EH (cell line): ENCODE data around the gene CAGE1.

Experiments used
- DNase-seq: peaks from one replicate; pipeline ENCODE4 v3.0.0-alpha.2; 2015; ENCODE audit warnings: low read depth

CAGE1 gene

DNA sequence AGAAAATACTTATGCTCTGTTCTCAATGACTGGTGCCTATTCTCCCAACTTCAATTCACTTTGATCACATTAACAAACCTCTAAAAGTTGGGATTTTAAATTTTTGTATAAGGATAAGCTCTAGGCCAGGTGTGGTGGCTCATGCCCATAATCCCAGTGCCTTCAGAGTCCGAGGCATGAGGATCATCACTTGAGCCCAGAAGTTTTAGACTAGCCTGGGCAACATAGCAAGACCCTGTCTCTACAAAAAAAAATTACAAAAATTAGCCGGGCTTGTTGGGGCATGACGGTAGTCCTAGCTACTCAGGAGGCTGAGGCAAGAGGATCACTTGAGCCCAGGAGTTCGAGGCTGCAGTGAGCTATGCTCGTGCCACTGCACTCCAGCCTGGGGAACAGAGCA is 80.5 kb downstream of the CAGE1 start:
- DNase-seq = no peak

DNA sequence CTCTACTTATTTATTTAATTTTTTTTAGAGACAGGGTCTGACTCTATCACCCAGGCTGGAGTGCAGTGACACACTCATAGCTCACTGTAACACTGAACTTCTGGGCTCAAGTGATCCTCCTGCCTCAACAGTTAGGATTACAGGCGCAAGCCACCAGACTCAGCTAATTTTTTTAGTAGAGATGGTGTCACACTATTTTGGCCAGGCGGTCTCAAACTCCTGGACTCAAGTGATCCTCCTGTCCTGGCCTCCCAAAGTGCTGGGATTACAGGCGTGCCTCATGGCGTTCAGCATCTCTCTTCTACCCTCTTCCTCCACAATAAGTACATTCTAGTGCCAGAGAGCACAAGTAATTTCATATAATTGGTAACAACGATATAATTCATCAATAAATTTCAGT is 82.0 kb downstream of the CAGE1 start:
- no peak for DNase-seq

GRCh38 chr6:7304821-7305220 is 84.7 kb downstream of the CAGE1 start:
- DNase-seq = no peak

- DNase-seq = no peak
Measured at GRCh38 chr6:7301702-7302101, 87.8 kb downstream of the CAGE1 start.

- DNase-seq = no peak
Measured at GRCh38 chr6:7300926-7301325, 88.6 kb downstream of the CAGE1 start.

GRCh38 chr6:7298113-7298512 is 91.4 kb downstream of the CAGE1 start:
- no peak for DNase-seq

DNA sequence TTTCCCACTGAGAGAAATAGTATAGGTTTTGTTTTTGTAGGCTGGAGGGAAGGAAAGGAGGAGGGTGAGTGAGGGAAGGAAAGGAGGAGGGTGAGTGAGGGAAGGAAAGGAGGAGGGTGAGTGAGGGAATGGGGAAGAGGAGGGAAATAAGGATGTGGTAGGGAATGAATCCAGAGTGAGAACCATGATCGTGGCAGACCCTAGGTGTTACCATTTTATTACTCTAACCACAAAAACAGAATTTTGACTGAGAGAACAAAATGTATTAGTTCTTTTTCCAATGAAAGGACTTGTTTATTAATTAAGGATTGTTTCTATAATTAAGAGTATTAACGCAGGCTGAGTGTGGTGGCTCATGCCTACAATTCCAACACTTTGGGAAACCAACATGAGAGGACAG is 92.9 kb downstream of the CAGE1 start:
- DNase-seq = no peak

DNA sequence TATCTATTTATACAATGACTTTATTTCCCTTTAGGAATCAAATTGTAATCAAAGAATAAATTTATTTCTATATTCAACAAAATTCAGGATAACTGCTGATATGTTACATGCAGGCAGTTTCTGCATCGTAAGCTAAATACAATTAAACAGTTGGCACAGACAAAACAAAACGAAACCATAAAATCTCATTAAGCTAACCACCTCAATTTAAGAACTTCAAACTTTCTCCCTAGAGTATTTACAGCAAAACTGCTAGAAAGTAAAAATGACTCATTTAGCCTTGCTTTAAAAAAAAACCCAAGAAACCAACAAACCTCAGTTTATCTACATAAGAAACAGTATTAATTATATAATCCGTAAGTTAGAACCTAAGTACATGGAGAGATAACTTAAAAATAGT is 93.6 kb downstream of the CAGE1 start:
- no peak for DNase-seq

DNA sequence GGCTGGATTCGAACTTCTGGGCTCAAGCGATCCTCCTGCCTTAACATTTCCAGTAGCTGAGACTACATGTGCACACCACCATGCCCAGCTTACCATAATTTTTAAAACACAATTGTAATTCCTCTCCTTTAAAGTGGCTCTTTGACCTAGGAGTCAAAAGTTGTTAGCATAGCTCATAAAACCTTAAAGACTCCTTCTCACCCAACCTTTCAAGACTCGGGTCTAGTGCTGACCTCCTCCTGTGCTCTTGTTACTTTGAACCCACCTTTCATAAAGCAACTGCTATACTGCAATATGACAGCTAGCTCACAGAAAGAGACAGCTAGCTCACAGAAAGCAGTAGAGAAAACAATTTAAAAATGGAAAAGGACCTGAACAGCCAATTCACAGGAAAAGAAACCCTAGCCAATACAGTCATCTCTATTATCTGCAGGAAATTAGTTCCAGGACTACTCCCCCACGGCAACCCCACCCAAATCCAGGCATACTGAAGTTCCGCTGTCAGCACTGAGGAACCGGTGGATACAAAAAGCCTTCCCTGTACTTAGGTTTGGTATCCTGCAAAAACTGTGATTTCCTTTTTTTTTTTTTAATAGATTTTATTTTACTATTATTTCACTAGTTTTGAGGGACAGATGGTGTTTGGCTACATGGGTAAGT is 96.8 kb downstream of the CAGE1 start:
- DNase-seq = no peak

- no peak for DNase-seq
Measured at GRCh38 chr6:7290079-7290478, 99.5 kb downstream of the CAGE1 start.

DNA sequence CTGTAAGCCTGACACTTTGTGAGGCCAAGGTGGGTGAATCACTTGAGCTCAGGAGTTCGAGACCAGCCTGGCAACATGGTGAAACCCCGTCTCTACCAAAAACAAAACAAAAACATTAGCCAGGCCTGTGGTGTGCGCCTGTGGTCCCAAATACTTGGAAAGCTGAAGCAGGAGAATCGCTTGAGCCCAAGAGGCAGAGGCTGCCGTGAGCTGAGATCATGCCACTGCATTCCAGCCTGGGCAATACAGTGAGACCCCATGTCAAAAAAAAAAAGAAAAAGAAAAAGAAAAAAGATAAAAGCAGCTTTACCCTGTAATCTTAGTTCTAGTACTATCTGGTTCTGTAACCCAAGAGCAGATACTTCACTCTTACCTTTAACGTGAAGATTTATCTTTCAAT is 104.1 kb downstream of the CAGE1 start:
- DNase-seq = no peak

DNA sequence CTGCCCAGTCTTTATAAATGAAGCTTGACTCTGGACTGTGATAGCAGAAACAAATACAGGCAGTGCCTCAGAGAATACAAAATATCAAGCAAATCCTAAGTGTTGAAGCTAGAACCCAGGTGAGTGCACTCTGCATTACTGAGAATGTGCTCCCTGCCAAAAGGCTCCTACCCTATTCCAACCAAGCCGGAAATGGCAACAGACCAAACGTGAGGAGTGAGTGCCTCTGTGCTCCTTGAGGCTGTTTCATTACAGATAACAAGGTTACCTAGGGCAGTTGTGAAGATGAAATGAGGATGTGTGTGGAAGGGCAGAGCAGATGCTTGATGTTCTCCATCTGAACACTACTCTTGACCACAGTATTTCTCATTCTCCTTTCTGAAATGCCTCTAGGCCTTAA is 105.9 kb downstream of the CAGE1 start:
- no peak for DNase-seq

- no peak for DNase-seq
Measured at GRCh38 chr6:7282097-7282906, 107.2 kb downstream of the CAGE1 start.
